GM19240 (cell line): ENCODE measurements around the gene ISG15.
"Not testable (repeated sequence)": the region's sequence is repeated elsewhere in the genome, so short reads cannot be mapped to it uniquely, and the experiment has no call there.

Experiments
- DNase-seq: peaks from one replicate; pipeline ENCODE4 v3.0.0; 2011; ENCODE audit warnings: low spot score; ENCODE audit not compliant: insufficient read length

The ISG15 gene

DNA sequence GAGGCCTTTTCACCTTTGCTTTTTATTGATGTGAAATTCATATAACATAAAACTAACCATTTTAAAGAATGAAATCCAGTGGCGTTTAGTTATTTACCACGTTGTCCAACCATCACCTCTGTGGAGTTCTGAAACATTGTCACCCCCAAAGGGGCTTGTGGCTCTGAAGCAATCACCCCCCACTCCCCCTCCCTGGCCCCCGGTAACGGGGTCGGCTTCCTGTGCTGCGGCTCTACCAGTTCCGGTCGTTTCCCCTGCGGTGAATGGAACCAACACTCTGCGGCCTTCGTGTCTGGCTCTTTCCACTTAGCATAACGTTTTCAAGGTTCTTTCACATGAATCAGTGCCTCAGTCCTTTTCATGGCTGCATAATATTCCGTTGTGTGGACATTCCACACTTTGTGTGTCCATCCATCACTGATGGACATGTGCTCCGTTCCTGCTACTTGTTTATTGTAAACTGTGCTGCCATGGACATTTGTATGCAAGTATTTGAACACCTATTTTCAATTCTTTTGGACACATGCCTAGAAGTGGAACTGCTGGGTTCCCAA is 1.8 kb upstream of the ISG15 start:
- DNase-seq, result no peak

- not testable (repeated sequence) for DNase-seq
Observed at GRCh38 chr1:1012736-1013104, 577 bp upstream of the ISG15 start.

DNA sequence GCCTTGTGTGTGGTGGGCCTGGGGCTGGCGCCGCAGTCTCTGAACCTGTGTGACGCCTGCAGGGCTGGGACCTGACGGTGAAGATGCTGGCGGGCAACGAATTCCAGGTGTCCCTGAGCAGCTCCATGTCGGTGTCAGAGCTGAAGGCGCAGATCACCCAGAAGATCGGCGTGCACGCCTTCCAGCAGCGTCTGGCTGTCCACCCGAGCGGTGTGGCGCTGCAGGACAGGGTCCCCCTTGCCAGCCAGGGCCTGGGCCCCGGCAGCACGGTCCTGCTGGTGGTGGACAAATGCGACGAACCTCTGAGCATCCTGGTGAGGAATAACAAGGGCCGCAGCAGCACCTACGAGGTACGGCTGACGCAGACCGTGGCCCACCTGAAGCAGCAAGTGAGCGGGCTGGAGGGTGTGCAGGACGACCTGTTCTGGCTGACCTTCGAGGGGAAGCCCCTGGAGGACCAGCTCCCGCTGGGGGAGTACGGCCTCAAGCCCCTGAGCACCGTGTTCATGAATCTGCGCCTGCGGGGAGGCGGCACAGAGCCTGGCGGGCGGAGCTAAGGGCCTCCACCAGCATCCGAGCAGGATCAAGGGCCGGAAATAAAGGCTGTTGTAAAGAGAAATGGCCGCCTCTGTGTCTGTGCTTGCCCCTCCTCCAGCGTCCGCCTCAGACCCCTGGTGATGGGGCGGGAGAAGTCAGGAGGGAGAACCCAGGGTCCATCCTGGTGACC is 788 bp downstream of the ISG15 start:
- no peak for DNase-seq

- no peak for DNase-seq
Observed at GRCh38 chr1:1014799-1015681, 1.7 kb downstream of the ISG15 start.

GRCh38 chr1:1017397-1018320 is 4.4 kb downstream of the ISG15 start:
- not testable (repeated sequence) for DNase-seq

DNA sequence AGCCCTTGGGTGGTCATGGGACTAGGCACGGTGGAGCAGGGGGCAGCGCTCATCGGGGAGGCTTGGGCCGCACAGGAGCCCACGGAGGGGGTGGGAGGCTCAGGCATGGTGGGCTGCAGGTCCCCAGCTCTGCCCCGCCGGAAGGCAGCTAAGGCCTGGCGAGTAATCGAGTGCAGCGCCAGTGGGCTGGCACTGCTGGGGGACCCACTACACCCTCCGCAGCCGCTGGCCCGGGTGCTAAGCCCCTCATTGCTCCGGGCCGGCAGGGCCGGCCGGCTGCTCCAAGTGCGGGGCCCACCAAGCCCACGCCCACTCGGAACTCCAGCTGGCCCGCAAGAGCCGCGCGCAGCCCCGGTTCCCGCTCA is 5.0 kb downstream of the ISG15 start:
- not testable (repeated sequence) for DNase-seq

DNA sequence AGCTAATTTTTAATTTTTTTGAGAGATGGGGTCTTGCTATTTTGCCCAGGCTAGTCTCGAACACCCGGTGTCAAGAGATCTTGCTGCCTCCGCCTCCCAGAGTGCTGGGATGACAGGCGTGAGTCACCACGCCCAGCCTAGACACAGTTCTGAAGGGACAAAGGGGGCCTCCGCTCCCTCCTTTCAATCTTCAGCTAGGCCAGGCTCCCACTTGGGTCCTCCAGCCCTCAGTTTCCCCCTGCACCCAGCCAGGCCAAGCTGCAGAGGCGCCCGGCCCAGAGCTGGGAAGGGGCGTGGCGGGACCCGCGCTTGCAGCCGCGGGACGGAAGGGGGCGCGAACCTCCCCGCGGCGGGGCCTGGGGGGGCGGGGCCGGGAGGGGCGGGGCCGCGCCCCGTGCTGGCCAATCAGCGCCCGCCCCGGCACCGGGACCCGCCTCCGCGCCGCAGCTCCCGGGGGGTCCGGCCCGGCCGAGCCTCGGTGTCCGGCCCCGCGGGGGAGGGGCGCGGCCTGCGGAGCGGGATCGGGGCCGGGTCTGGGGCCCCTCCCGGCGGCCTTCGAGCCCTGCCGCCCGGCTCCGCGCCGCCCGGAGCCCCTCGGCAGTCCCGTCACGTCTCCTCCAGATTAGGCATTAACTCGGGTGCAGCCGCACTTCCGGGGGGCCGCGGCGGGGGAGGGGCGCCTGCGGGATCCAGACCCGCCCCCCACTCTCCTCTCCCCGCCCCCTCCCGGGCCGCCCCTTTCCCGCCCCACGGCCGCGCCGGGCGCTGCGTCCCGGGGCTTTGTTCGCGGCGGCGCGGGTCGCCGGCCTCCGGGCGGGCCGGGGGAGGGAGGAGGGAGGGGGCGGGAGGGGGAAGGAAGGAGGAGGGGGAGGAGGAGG is 6.1 kb downstream of the ISG15 start:
- peak; percentile 73 for DNase-seq

- DNase-seq, result no peak
Observed at GRCh38 chr1:1020000-1020404, 6.7 kb downstream of the ISG15 start, which contains the start of gene AGRN. TSS of gene AGRN (plus strand) at chr1:1020120. CDS start at chr1:1020173, 53 bp downstream.

DNA sequence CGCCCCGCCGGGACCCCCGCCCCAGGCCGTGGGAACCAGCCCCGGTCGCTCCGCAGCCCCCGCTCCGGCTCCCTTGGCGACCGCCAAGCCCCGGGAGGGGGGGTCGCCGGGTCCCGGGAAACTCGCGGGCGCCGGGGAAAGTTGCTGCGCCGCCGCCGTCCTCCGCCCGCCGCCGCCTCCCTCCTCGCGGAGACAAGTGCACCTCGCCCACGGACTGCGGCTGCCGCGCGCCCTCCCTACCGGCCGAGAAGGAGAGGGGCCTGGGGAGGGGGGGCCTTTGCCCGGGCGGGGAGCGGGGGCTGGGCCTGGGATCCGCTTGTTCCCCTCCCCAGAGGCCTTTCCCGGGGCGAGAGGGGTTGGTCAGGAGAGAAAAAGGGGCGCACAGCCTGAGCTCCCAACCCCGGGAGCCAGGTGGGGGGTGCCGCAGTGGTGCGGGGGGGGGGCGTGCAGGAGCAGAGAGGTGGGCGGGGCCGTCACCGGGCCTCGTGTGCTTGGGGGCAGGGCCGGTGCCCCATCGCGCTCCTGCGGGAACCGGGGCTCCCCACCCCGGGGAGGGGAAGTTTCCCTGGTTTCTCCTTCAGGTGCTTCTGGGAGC is 7.2 kb downstream of the ISG15 start:
- no peak for DNase-seq

- DNase-seq, result no peak
Observed at GRCh38 chr1:1021010-1021919, 8.0 kb downstream of the ISG15 start.

DNA sequence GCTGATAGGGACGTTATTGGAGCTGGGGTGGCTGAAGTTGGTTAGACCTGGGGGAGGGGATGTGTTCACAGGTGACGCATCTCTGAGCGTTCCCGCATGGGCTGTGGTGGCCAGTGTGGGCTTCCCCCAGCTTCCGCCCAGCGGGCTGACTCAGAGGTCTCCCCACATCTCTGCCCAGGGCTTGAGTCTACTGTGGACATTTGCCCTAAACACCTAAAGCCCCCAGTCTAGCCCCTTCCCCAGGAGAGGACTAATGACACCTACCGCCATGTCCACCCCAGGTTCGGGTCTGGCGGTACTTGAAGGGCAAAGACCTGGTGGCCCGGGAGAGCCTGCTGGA is 8.6 kb downstream of the ISG15 start:
- no peak for DNase-seq

DNA sequence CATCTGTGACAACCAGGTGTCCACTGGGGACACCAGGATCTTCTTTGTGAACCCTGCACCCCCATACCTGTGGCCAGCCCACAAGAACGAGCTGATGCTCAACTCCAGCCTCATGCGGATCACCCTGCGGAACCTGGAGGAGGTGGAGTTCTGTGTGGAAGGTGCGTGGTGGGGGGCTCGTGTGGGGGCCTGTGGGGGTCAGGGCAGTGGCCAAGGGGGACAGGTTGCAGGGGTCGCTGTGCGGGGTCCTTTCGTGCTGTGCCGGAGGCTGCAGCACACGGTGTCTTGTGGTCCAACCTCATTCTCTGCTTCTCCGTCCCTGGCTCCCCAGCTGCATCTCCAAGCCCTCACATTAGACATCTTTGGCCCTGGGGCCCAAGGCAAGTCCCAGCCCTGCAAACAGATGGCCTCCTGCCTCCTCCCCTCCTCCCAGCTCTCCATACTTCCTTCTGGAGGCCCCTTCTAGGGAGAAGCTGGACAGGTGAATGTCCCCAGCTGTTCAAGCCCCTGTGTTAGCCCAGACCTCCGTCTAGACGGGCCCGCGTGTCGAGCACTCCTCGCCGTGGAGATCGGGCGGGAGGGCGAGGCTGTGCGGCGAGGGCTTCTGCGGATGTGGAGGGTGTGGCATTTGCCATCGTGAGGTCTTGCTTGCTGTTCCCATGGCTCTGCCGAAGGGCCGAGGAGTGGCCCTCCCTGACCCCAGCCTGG is 9.2 kb downstream of the ISG15 start:
- no peak for DNase-seq

GRCh38 chr1:1023700-1024099 is 10.4 kb downstream of the ISG15 start:
- DNase-seq, result no peak

DNA sequence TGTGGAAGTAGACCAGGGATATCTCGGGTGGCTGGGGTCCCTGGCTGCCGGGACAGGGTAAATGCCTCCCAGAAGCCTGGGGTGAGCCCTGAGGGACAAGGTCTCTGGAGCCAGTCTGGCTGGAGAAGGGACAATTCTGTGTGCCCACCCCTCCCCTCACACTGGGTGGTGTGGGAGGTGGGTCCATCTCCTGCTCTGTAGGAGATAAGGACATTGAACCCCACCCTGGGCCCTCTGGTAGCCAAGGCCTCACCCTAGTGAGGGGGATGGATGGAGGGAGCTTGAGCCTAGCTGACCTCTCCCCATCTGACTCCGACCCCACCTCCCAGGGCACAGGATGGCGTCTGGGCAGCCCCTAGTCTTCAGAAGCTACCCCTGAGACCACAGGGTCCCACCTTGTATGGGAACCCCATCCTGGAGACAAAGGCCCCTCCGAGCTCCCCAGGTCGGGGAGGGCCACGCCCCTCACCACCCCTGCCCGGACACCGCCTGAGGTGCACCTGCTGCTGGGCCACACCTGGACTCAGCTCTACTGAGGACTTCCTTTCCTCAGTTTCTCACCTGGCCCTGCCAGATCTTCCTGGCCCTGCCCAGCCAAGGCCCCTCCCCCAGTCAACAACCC is 11.0 kb downstream of the ISG15 start:
- no peak for DNase-seq

- DNase-seq, result no peak
Observed at GRCh38 chr1:1024771-1025699, 11.7 kb downstream of the ISG15 start.

DNA sequence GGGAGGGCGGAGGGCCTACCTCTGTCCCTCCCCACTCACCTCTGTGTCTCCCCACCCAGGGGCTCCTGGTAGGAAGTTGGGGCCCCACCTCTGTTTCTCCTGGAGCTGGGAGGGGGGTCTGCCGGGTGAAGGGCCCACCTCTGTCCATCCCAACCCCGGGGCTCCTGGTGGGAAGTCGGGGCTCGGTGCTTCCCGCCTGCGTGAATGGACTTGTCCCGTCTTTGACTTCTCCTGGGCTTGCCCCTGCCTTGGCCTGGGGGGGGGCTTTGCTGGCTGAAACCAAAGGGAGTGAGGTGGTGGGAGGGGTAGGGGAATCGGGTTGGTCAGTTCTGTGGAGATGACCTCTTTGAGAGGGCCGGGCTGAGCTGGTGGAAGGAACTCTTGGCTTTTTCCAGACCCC is 12.4 kb downstream of the ISG15 start:
- no peak for DNase-seq
